GM23338 (cell line): ENCODE data around the gene EFCAB3.
"Not testable (repeated sequence)": the region's sequence is repeated elsewhere in the genome, so short reads cannot be mapped to it uniquely, and the experiment has no call there.

Source experiments
- CREB1 ChIP-seq: fragments of 250-450 bp; sonication (Bioruptor Pico); IDR thresholded peaks from 2 replicates; pipeline ENCODE4 v1.5.0; 2020; ENCODE audit warnings: low read depth, mild to moderate bottlenecking, moderate library complexity
- CTCF ChIP-seq, 2 experiments: fragments of 200-600 bp in 1 of 2; sonication (generic) in 1 of 2; conservative IDR thresholded peaks; 2 replicates each; pipeline versions ENCODE4 v1.5.1 to v1.6.1; 2016 to 2017; ENCODE audit warnings: antibody characterized with exemption in 2 of 2, low read depth in 2 of 2, mild to moderate bottlenecking in 2 of 2, moderate library complexity in 1 of 2
- EZH2 ChIP-seq: fragments of 200-600 bp; sonication (generic); IDR thresholded peaks from one replicate; pipeline ENCODE4 v1.8.0; 2017; ENCODE audit warnings: antibody characterized with exemption, mild to moderate bottlenecking, low read depth; ENCODE audit not compliant: unreplicated experiment
- JUNB ChIP-seq: IDR thresholded peaks from one replicate; pipeline ENCODE4 v1.6.1; 2016; ENCODE audit warnings: antibody characterized with exemption; ENCODE audit not compliant: unreplicated experiment
- NANOG ChIP-seq: IDR thresholded peaks from 2 replicates; pipeline ENCODE4 v1.6.1; 2016; ENCODE audit warnings: antibody characterized with exemption, borderline replicate concordance
- POLR2AphosphoS5 ChIP-seq: IDR thresholded peaks from 2 replicates; pipeline ENCODE4 v1.6.1; 2016; ENCODE audit warnings: antibody characterized with exemption, low read depth
- REST ChIP-seq: IDR thresholded peaks from one replicate; pipeline ENCODE4 v1.6.1; 2018; ENCODE audit warnings: antibody characterized with exemption; ENCODE audit not compliant: unreplicated experiment
- ZNF331 ChIP-seq: fragments of 250-450 bp; sonication (Bioruptor Pico); IDR thresholded peaks from 2 replicates; pipeline ENCODE4 v1.5.0; 2020; ENCODE audit warnings: low read depth, mild to moderate bottlenecking, moderate library complexity

- TF ChIP-seq CTCF (conservative IDR thresholded peaks at IDR 0.05; ENCODE audit: low read depth in 2 of 2); CREB1 (CRISPR knock-in tag); REST; POLR2AphosphoS5; JUNB; NANOG; ZNF331 (CRISPR knock-in tag); EZH2: not testable (repeated sequence)
Observed at GRCh38 chr17:62413090-62413489, 32.7 kb downstream of the EFCAB3 start.
